HG02571 (cell line): ENCODE results near the gene TNMD.

Experiments used
- ATAC-seq: cut with Tn5 transposase; IDR thresholded peaks from one replicate; pipeline ENCODE4 v1.9.1; 2021; ENCODE audit warnings: mild to moderate bottlenecking, moderate library complexity; ENCODE audit not compliant: unreplicated experiment

The TNMD gene

DNA sequence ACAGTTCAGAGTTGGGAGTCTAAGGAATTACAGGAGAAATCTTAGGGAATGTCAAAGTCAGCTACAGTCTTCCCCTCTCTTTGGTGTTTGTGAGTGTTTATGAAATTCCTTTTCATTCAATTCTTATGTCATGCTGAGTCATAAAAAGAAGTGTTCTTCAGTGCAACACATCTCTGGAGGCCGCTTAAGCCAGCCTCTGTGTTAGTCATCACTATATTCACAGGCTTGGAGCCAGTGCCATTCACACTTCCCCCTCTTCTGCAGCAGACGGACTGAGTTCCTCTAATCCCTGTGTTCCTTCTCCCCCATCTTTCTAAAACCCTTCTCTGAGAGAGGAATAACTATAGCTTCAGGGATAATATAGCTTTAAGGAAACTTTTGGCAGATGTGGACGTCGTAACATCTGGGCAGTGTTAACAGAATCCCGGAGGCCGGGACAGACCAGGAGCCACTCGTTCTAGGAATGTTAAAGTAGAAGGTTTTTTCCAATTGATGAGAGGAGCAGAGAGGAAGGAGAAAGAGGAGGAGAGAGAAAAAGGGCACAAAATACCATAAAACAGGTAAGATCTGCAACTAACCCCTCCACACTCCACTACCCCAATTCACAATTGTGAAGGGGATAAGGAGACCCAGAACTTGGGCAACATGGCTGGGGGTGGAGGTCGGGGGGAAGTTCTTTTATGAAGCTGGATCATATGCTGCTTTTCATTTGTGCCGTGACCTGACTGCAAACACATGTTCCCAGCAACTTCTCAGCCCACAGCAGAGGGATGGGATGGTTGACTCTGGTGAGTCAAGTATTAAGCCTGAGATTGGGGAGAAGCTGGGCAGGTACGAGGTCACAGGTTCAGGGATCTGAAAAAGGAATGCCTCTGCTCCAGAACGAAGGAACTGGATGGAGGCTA lies 59.5 kb downstream of the TNMD start, which contains the start of gene SRPX2:
TSS of gene SRPX2 (plus strand) at position 244 of the 905 bp plus-strand sequence. CDS start 2,124 bp downstream, outside the sequence.
- no peak for ATAC-seq

GRCh38 chrX:100645106-100645505 lies 60.4 kb downstream of the TNMD start:
- no peak for ATAC-seq

- ATAC-seq = no peak
Observed at GRCh38 chrX:100647095-100647494, 62.4 kb downstream of the TNMD start.

DNA sequence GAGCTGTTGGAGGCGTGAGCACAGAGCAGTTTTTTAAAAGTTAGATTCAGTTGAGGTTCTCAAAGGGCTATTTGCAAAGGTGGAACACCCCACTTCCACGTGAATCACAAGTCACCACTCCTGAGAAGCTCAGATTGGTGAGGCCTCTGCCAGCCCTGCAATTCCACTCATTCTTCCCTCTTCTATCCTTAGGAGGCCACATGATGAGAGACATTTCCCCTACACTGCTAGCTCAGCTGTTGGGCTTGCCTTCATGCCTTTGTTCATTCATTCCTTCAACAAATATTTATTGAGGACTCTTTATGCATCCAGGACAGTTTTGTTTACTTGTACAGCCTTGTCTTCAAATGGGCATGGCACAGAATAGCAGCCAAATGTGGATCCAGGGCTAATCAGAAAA lies 63.0 kb downstream of the TNMD start:
- no peak for ATAC-seq

DNA sequence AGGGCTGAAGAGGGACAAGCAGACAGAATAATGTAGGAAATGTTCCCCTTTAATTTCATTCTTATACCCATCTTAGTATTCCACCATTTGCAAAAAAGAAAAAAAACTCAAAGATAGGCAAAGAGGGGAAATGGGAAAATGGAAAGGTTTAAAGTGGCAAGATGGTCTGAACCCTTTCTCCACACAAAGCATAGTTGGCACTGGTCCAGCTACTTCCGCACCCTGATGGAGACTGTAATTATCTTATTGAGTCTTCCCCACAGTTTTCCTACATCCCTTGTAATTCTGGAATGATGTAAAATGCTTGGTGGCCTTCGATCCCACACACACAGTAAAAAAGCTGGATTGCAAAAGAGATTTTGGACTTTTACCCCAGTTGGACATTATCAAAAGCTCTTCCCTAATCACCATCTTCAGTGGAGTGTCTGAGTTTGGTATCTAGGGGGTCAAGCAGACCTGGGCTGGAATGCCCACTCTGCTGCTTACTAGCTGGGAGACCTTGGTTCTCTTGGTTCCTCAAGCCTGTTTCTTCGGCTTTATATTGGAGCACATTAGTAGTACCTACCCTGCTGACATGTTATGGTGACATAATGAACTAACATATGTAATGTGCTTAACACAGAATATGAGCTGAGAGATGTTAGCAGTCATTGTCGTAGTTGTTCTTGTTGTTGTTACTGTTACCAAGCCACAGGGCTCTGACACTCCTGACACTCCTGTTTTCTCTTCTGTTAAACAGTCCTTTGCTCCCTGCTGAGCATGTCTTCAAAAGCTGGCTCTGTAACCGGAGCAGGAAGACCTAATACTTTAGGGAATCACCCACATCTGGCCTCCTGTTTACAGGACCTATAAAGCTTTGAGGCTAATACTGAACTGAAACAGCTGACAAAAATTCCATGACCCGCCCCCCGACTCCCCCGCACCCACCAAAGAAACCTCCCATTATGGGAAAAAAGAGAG lies 64.0 kb downstream of the TNMD start:
- no peak for ATAC-seq
